GM21528 (cell line): Measurements from ENCODE around the gene NSDHL.

Experiments
- ATAC-seq: cut with Tn5 transposase; IDR thresholded peaks from one replicate; pipeline ENCODE4 v1.9.1; 2021; ENCODE audit warnings: mild to moderate bottlenecking, moderate library complexity; ENCODE audit not compliant: unreplicated experiment, low FRiP score

Gene NSDHL

GRCh38 chrX:152910018-152910417 is 79.2 kb downstream of the NSDHL start:
- peak; percentile 66 for ATAC-seq

GRCh38 chrX:152912106-152912505 is 81.2 kb downstream of the NSDHL start:
- ATAC-seq, result no peak

- ATAC-seq, result no peak
These were observed 81.8 kb downstream of the NSDHL start for GRCh38 chrX:152912641-152913040.

- no peak for ATAC-seq
These were observed 82.5 kb downstream of the NSDHL start for GRCh38 chrX:152913346-152913745.

GRCh38 chrX:152913910-152914309 is 83.0 kb downstream of the NSDHL start:
- ATAC-seq, result no peak

GRCh38 chrX:152915541-152916241 is 84.8 kb downstream of the NSDHL start:
- peak; percentile 68 for ATAC-seq

- no peak for ATAC-seq
These were observed 87.1 kb downstream of the NSDHL start for GRCh38 chrX:152917656-152918579.

- ATAC-seq, result no peak
These were observed 87.8 kb downstream of the NSDHL start for GRCh38 chrX:152918707-152919106.
